Measurements from ENCODE around the gene HOXB6.

HOXB6 gene

DNA sequence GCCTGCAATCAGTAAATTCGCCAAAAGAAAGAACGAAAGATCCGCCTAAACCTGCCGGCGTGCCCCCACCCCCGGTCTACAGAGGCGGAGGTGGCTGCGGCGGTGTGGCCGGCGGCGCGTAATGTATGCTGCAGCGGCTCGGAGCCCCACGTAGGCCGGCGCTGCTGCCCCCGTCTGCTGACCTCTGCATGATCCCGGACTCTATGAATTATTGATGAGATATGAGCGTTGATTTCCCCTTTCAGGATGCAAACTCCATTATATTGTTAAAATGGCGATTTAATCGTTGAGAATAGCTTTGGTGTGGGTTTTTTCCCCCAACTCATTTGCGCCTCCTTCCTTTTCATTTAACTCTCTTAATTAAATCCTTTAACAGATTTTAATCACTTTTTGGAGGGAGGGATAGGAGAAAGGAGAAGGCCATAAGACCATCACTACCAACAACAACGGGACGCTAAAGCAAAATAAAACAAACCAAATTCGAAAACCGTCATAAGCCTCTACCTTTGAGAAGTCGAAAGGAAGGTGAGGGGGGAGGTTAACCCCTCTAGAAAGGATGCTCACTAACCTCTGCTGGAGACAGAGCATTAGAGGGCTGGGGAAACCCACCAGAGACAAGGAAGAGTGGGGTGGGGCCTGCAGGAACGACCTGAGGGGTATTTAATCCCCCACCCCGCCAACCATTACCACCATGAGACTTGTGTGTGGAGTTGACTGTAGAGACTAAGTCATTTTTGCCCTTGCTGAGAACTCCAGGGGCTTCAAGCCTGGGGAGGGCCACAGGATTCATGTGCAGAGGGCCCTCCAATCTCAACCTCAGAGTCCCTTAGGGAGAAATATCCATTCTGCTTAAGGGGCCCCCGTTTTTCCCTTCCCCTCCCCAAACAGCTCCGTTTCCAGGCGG, 18.2 kb downstream of the HOXB6 start:
- peak overlapping the region; percentile 82 for H3K4me3 ChIP-seq (ENCODE audit: low read length)
- DNase-seq (ENCODE audit: low read depth), result no peak
- no peak for TF ChIP-seq CTCF (conservative IDR thresholded peaks at IDR 0.05; ENCODE audit: low read length)

DNA sequence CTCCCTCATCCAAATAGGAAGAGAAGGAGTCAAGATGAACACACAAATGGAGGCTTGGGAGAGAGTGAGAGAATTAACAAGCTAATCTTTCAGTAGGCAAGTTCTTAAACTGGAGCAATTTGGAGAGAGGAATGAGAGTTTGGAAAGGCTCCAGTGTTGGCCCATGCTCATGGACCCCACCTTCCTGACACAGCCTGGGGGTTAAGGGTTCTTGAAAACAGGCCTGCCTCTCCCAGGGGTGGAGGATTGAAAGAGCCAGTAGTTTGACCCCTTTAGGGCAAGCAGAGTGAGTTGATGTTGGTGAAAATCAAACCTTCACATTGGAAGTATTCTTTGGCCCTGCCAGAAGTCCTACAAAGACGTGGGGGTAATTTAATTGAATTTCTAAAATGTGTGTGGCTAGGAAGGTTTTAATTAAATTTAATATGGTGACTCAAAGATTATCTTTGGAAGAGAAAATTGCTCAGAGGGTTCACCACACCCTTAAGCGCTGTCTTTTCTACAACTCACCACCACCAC, 20.5 kb downstream of the HOXB6 start:
- peak; percentile 74 for DNase-seq (ENCODE audit: low read depth)
- no peak for TF ChIP-seq CTCF (conservative IDR thresholded peaks at IDR 0.05; ENCODE audit: low read length)
- peak overlapping the region; percentile 82 for H3K4me3 ChIP-seq (ENCODE audit: low read length)

GRCh38 chr17:48583708-48584222, 21.0 kb downstream of the HOXB6 start:
- no peak for DNase-seq (ENCODE audit: low read depth)
- no peak for TF ChIP-seq CTCF (conservative IDR thresholded peaks at IDR 0.05; ENCODE audit: low read length)
- peak overlapping the region; percentile 82 for H3K4me3 ChIP-seq (ENCODE audit: low read length)

DNA sequence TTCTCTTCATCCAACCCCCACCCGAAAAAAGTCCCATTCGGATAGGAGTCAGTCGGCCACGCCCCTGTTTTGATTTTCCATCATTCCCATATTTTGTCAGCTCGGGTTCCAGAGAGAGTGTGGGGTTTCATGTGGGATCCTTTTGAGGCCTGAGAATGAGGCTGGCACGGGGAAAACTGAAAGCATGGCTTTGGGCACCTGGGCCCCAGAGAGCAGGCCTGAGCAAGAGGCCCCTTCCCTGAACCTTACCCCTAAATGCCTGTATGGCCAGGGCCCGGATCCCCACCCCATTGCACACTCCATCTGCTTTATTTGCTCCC, 22.1 kb downstream of the HOXB6 start:
- TF ChIP-seq CTCF (conservative IDR thresholded peaks at IDR 0.05; ENCODE audit: low read length), result no peak
- H3K4me3 ChIP-seq (ENCODE audit: low read length), result peak overlapping the region; percentile 82
- no peak for DNase-seq (ENCODE audit: low read depth)

- H3K4me3 ChIP-seq (ENCODE audit: low read length), result peak overlapping the region; percentile 82
- no peak for DNase-seq (ENCODE audit: low read depth)
Observed at GRCh38 chr17:48579760-48580554, 24.8 kb downstream of the HOXB6 start.

GRCh38 chr17:48579471-48579759, 25.4 kb downstream of the HOXB6 start:
- DNase-seq (ENCODE audit: low read depth), result no peak
- no peak for TF ChIP-seq CTCF (conservative IDR thresholded peaks at IDR 0.05; ENCODE audit: low read length)
- peak overlapping the region; percentile 82 for H3K4me3 ChIP-seq (ENCODE audit: low read length)

More at GRCh38 chr17:48579760-48580554, 24.8 kb downstream of the HOXB6 start:
- no peak for TF ChIP-seq CTCF (conservative IDR thresholded peaks at IDR 0.05; ENCODE audit: low read length)

All from AG10803 (cell line).